Activated CD8-positive, alpha-beta memory T cell treated with anti-CD3 and anti-CD28 coated beads for 48 hours (primary cell): ENCODE results near the gene SLC44A2.
"Not testable (repeated sequence)": the region's sequence is repeated elsewhere in the genome, so short reads cannot be mapped to it uniquely, and the experiment has no call there.

Experiments used
- DNase-seq, 3 experiments: peaks; one replicate each; pipeline ENCODE4 v3.0.0-alpha.2; 2020; ENCODE audit warnings: low read depth in 2 of 3, low spot score in 2 of 3

SLC44A2 gene

DNA sequence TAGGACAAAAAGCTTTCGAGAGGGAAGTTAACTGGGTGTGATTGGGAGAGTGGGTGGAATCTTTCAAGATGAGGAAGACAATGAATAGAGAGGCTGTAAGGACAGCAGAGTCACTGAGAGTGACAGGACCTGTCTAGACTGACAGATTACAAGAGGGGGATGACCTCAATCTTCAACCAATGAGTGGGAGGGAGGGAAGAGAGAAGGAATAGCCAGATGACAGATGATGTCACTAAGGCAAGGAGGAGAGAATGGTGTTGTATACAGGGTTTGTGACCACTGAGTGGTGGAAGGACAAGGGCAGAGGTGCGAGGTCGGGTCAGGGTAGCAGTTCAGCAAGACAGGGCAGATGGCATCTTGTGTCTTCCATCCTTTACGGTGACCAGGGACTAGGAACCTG lies 23.0 kb downstream of the SLC44A2 start:
- DNase-seq, result no peak

DNA sequence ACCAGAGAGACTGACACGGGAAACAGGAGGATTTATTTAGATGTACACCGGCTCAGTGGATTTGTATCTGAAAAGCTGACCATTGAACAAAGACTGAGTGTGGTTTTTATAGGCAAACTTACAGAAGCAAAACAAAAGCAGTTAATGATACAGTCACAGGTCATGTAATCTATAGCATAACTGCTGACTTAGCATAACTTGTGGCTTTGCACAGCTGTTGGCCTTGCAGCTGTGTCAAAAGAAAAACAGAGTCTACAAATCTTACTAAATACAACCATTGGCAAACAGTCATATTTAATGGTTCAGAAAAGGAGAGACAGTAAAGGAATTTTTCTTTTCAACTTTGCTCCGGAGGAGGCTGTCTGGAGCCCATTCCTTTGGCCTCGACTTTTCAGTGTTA lies 26.5 kb downstream of the SLC44A2 start:
- no peak for DNase-seq

DNA sequence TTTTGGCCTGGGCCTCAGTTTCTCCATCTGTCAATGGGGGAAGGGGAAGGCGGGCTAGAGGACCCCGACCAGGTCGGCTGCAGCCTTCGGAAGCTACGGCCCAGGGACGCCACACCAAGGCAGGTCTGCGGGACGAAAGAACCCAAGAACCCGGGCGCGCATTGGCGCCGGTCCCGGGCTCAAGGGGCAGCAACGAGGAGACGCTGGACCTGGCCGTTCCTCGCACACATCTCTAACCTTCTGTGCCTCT lies 28.1 kb downstream of the SLC44A2 start:
- DNase-seq, result no peak

DNA sequence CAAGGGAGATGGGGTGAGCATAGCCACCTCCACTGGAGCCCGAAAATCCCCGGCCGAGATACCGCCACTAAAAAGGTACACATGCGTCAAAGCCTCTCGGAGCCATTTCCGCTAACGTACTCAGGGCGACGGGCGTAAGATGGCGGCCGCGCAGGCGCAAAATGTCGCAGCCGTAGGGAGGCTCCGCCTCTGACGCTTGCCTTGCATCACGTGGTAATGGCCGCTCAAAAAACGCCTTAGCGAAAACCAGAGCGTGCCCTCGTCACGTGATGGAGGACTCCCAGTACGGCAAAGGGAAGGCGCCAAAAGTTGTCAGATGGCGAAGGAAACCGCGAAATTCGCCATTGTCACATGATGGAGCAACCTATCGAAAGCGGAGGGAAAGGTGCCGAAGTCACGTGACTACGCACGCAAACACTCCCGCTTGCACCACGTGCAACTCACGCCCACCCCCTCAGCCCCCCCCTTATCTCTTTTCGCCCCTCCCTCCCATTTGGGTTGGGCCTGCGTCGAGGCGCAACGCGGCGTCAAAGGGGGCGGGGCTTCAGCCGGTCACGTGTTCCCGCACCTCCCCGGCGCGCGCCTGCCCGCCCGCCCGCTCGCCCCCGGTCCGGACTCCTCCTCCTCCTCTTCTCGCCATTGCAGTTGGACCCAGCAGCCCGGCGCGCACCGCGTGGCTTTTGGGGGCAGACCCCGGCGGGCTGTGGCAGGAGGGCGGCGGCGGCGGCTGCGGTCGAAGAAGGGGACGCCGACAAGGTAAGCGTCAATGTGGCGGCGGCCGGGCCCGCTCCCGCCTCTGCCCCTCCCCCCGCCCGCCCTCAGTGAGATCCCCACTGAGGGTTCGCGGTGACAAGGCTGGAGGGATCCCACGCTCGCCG lies 28.6 kb downstream of the SLC44A2 start, which contains the start of gene ILF3:
TSS of gene ILF3 (plus strand) at position 615 of the 878 bp plus-strand sequence. CDS start 16,260 bp downstream, outside the sequence.
- peak; percentile 94 to 99 (median 97) for DNase-seq

DNA sequence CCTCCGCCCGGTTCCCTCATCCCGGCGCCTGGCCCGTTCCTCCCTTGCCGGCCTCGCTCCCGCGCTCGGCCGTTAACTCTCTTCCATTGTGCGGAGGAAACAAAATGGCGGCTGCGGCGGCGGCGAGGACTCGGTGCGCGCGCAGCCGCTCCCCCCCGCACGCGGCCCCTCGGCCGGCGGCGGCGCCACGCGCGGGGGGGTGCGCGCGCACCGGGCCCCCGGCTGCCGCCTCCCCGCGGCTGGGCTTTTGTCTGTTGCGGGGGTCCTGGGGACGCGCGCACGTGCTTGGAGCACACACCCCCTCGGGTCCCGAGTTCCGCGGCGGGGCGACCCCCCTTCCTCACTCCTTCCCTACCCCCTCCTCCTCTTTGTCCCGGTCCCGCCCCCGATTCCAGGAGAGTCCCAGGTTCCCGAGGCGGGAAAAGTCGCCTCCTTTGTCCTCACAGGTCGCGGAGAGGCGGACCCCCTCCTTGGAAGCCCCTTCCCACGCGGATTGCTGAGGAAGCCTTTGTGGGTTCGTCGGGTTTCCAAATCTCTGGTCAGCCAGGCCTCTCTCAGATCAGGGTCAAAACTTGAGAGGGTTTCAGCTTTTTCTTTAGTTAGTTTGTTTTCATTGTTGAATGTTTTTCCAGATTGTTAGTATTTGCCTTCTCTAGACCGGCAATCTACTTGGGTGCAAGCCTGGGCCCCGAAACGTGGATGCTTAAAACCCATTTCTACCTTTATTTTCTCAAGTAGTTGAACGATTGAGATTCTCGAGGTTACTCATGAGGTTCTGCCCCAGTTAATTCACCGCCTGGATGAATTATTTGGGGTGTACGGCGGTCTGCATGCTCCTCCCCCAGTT lies 29.5 kb downstream of the SLC44A2 start:
- peak; percentile 40 to 51 (median 45) for DNase-seq

DNA sequence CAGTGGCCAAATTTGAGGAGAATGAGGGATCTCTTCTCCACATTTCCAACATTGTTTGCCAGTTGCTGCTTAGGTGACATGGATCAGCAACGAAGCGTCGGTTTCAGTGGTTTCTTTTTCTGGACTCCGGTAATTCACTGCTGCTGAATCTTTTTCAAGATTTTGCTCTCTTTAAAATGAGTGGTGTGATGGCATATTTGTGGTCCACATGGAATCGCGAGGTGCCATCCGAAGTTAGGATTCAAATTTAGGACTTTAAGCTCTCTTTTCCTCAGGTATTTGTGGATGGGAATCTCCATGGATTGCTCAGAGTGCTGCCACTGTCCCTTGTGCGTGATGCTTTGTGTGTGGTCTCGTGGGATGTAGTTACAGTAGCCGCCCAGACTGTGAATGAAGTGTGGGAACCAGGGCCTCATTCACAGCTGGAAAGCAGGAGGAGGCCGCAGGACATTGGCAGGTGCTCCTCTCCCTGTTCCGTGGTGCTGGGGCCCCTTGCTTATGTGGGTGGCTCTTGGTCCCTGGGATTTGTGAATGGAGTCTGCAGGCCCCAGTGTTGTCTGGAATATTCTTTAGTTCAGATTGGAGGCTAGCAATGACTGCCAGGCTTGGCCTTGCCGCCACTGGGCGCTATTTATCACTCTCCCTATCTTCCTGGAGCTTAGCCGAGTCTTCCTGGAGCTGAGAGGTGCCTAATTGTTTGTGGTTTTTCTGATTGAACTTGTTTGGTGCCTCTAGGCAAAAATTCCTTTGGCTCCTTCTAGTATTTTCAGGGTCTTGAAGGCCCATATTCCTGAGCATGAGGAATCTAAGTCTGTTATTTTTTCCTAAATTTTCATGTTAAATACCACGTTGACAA lies 30.3 kb downstream of the SLC44A2 start:
- DNase-seq, result no peak

DNA sequence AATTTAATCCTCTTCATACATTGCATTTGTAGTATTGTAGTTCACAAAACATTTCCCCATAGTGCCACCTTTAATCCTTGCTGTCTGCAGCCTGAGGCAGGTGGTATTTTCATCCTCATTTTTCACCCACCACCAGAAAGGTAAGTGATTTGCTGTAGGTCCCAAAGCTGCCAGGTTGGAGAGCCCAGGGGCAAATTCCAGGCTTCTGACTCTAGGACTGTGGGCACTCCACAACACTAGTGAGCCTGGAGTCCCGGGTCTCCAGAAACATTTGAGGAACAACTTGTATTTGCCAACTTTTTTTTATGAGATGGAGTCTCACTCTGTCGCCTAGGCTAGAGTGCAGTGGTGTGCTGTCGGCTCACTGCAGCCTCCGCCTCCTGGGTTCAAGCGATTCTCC lies 35.0 kb downstream of the SLC44A2 start:
- no peak for DNase-seq

DNA sequence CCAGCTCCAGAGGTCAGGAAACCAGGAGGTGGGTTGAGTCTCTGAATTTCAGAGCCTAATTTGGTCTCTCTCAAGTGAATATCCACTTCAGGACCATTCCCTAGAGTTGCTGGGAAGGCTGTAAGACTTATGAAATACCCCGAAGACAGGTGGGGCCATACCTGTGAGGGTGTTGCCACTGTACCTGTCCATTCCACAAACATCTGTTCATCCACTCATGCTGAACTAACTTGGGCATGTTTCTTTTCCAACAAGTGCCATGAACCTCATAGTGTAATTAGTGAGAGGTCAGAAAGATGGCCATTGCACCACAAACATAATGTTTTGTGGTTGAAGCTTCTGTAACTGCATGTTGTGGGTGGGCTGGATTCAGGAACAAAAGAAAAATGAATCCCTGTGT lies 36.6 kb downstream of the SLC44A2 start:
- DNase-seq, result no peak

DNA sequence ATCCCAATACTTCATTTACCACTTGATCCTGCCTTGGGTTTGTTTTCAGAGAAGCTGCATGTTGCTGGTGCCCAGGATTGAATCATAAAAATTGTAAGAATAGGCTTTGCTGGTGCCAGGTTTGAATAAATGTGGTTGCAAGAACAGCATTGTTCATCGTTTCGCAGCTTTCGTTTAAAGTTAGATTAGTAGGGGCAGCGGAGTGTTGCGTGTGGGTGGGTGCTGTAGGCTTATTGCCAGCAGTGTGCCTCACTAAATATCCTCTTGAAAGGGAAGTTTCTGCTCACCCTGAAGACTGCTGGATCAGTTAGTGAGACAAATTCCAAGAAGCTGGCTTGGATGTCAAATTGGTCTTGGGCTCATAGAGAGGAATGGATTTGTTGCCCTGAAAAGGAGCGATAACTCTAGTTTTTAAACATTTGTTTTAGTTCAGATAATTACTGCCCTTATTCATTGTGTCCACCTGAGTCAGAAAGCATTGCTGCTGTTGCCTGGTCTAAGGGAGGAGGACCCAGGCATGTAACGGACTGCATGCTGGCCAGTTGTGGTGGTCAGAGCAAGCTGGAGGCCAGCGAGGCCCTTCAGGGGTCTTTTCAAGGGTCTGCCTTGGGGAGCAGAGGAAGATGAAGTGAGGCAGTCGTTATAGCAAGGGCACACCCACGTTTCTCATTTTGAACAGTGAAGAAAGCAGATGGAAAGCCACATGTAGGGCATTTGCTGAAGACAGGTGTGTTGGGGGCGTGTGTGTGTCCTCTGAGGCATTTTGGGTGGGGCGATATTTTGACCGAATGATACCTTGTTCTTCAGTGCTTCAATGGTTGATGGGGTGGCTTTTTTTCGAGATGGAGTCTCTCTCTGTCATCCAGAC lies 37.3 kb downstream of the SLC44A2 start:
- no peak for DNase-seq

DNA sequence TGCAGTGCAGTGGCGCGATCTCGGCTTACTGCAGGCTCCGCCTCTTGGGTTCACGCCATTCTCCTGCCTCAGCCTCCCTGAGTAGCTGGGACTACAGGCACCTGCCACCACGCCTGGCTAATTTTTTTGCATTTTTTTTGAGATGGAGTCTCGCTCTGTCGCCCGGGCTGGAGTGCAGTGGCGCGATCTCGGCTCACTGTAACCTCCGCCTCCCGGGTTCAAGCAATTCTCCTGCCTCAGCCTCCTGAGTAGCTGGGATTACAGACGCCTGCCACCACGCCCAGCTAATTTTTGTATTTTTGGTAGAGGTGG lies 37.9 kb downstream of the SLC44A2 start:
- not testable (repeated sequence) for DNase-seq

DNA sequence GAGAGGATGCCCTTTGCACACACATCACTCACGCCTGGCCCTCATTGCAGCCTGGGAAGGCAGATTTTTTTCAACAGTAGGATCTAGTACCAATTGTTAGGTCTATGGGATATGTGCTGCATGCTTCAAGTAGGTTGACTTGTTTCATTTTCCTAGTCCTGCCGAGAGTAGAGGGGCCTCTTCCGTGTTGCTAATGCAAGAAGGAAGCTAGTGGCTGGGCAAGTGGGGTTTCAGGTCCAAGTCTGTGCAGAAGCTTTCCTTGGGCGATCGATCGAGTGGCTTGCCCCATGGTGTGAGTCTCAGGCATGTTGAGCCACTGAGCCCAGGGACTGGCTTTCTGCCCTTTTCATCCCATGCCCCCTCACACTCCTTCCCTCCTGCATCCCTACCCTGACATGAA lies 42.5 kb downstream of the SLC44A2 start:
- no peak for DNase-seq

DNA sequence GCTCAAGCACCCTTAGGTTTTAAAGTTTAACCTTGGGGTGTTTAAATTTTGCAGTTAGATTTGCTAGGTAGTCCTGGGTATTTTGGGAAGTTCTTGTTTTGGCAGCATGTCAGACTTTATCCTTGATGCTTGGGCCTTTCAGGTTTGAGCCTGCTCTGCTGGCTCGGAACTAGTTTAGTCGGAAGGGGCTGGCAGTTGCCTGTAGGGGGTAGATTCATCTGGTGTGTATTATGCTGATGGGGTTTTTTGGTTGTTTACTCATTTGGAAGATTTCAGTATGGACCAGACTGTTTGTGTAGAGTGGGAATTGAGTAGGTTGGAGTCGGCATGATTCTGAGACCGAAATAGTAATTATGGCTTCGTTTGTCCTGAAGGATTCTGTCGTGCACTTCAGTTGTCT lies 43.9 kb downstream of the SLC44A2 start:
- DNase-seq, result no peak

DNA sequence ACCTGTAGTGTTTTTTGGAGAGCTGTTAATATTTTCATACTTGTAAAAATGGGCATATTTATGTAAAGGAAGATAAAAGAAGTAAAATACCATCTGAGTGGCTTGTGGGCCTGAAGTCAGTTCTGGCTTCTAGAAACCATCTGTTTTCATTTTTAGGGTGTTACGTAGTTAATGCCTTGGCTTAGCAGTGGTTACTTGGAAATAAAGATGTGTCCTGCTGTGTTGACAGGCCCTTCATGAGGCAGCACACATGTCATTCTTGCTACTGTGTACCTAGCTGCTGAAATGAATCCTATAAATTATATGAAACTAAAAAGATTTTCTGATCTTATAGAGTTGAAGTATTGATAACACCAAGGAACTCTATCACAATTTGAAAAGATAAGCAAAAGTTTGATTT lies 44.8 kb downstream of the SLC44A2 start:
- DNase-seq, result no peak

DNA sequence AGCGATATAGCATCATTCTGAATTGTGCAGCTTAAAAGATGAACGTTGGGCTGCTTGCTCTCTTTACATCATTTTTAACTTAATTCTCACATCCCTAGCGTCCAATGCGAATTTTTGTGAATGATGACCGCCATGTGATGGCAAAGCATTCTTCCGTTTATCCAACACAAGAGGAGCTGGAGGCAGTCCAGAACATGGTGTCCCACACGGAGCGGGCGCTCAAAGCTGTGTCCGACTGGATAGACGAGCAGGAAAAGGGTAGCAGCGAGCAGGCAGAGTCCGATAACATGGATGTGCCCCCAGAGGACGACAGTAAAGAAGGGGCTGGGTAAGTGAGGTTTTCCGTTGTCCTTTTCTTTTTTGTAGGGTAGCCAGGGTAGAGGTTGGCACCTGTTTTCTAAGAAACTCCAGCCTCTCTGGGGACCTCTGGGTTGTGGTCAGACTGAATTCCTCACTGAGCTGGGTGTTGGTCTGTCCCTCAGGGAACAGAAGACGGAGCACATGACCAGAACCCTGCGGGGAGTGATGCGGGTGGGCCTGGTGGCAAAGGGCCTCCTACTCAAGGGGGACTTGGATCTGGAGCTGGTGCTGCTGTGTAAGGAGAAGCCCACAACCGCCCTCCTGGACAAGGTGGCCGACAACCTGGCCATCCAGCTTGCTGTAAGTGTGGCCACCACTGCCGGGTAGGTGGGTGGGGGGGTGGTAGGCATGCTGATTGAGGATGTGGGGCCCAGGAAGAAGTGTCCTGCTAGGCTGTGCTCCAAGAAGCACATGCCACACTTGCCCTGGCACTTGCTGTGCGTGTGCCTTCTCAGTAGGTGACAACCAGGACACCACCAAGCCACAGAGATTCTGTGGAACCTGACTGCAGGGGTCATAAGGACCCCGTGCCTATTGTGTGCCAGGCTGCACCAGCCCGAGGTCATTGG lies 45.8 kb downstream of the SLC44A2 start:
- no peak for DNase-seq

DNA sequence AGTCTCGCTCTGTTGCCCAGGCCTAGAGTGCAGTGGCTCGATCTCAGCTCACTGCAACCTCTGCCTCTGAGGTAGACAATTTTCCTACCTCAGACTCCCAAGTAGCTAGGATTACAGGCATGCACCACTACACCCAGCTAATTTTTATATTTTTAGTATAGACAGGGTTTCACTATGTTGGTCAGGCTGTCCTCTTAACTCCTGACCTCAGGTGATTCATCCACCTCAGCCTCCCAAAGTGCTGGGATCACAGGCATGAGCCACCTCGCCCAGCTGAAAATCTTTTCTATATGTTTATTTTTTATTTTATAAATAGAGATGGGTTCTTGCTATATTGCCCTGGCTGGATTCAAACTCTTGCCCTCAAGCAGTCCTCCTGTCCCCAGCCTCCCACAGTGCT lies 46.6 kb downstream of the SLC44A2 start:
- DNase-seq, result not testable (repeated sequence)

DNA sequence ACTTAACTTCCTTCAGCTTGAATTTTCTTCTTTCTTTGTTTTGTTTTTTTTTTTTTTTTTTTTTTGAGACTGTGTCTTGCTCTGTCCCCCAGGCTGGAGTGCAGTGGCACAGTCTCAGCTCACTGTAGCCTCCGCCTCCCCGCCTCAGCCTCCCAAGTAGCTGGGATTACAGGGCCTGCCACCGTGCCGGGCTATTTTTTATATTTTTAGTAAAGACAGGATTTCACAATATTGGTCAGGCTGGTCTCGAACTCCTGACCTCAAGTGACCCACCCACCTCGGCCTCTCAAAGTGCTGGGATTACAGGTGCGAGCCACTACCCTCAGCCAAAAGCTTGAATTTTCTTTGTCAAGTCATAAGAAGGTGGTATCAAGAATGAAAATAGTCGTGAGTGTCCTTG lies 49.9 kb downstream of the SLC44A2 start:
- DNase-seq, result not testable (repeated sequence)

DNA sequence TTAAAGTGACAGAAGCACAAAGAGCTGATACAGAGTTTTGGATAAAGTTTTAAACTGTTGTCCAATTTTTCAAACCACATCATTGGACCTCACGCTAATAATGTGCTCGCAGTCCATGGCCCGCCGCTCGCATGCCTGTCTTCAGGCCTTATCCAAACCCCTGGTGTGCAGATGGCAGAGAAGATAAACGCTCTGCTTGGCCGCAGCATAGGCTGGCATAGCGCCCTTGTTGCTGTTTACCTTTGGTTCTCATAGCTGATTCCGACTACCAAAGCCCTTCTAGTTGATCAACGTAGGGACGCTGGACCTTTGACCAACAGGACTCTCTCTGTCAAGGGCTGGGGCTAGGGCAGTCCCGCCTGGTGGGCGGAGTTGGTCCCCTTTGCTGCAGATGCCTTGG lies 52.4 kb downstream of the SLC44A2 start:
- no peak for DNase-seq

DNA sequence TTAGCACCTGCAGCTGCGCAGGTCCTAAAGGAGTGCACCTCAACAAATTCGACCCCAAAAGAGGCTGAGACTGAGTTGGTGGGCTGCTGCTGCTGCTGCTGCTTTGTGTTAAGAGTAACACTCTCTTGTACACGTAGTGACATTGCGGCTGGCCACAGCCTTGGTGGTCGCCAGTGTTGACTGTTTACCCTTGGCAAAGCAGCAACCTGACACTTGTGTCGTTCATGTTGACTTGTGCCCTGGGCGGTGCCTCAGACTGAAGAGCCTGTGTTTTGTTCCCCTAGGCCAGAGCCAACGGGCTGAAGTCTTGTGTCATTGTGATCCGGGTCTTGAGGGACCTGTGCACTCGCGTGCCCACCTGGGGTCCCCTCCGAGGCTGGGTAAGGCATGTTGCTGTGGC lies 53.5 kb downstream of the SLC44A2 start:
- no peak for DNase-seq

DNA sequence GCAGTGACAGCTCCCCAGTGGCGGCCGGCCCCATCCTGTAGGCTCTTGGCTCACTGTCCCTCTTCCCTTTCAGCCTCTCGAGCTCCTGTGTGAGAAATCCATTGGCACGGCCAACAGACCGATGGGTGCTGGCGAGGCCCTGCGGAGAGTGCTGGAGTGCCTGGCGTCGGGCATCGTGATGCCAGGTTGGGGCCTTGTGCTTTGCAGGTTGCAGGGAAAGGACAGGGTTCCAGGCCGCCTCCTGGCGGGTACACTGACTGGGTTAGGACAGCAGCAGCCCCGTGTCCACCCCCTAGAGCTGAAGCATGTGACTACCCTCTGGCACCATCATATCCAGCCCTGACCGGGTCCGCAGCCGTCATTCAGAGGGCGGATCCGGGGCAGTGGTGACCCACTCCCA lies 54.4 kb downstream of the SLC44A2 start:
- no peak for DNase-seq
